Activated T-cell treated with anti-CD3 and anti-CD28 coated beads, Interleukin-2, amount 50 U/mL, for 4 hours (primary cell): Measurements from ENCODE around the gene RERE. TPM values are rescaled to one million over a fixed set of nuclear protein-coding genes. Genes with fewer than 3 reads are reported as not detected.
"Not testable (repeated sequence)": the region's sequence is repeated elsewhere in the genome, so short reads cannot be mapped to it uniquely, and the experiment has no call there.

Experiments
- ATAC-seq, 2 donors: fragments of 200-7000 bp; cut with Tn5 transposase; one replicate each; pipeline ENCODE4 v1.10.0; 2021
- DNase-seq: peaks from one replicate; pipeline ENCODE4 v3.0.0-alpha.2; 2020
- H3K27me3 Mint-ChIP-seq: one replicate; pipeline ENCODE4 v1.8.0; 2021; ENCODE audit warnings: low read depth, mixed read lengths
- H3K36me3 Mint-ChIP-seq: one replicate; pipeline ENCODE4 v1.8.0; 2022; ENCODE audit warnings: mixed read lengths; ENCODE audit not compliant: insufficient read depth
- H3K4me1 Mint-ChIP-seq: one replicate; pipeline ENCODE4 v1.8.0; 2021; ENCODE audit warnings: low read depth, mixed read lengths
- H3K4me3 Mint-ChIP-seq: one replicate; pipeline ENCODE4 v1.8.0; 2021; ENCODE audit warnings: mild to moderate bottlenecking, moderate library complexity, mixed read lengths
- H3K9me3 Mint-ChIP-seq: one replicate; pipeline ENCODE4 v1.8.0; 2021; ENCODE audit warnings: mixed read lengths
- total RNA-seq, 3 donors: library from RNA; stranded (reverse); gene quantifications; one replicate each; pipeline ENCODE4 v1.2.1, GENCODE V29; 2021

RERE gene
- total RNA-seq, 3 donors from 2014 or later = 40.5 to 53.4 (median 47.8) TPM

DNA sequence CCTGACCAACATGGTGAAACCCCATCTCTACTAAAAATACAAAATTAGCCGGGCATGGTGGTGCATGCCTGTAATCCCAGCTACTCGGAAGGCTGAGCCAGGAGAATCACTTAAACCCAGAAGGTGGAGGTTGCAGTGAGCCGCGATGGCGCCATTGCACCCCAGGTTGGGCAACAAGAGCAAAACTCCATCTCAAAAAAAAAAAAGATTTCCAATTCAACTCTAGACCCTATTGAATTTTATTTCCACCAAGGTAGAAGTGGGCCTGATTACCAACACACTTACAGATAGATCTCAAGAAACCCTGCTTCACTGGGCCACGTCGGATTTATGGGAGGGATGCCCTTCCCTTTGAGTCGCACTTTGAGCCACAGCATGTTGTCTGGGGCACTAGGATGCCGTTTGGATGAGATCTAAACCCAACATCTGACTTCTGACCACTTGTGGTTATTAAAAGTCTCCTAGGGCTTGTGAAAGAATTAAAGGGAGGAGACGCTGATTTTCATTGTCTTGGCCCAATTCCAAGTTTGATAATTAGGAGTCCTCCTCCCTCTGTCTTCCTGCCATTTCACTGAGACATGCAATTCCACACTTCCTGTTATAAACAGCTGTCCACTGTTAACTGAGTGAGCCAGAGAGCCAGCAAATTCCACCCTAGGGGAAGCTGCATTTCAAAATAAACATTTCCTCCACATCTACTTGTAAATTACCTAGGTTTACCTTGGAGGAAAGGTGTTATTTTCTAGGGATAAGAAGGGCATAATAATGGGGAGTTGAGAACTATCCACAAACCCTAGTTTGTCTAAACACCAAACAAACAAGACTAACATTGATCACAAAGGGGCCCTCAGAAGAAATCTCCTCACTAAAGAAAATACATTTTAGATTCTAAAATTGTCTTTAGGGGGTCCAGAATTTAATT is 5.2 kb upstream of the RERE start:
- ATAC-seq = no peak
- Mint-ChIP-seq H3K4me3 (no peak overlapping the region), H3K36me3 (no peaks in the 10 kb centered on the region), H3K4me1 (peaks cover 7% of the 10 kb centered on the region), H3K27me3 (peaks cover 8% of the 10 kb centered on the region), H3K9me3 (no peaks in the 10 kb centered on the region)
- DNase-seq = no peak

DNA sequence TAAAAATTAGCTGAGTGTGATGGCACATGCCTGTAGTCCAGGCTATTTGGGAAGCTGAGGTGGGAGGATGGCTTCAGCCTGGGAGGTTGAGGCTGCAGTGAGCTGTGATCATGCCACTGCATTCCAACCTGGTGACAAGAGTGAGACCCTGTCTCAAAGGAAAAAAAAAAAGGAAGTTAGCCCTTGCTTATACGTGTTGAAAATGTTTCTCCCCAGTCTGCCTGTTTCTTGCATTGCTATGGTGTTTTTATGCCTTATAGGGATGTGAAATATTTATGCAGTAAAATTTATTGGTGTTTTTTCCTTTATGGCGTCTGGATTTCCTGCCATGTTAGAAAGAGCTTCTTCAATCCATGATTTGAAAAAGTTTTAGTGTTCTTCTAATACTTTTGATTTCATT is 3.6 kb upstream of the RERE start:
- DNase-seq (no peak), ATAC-seq (no peak)
- no peak overlapping the region for H3K4me3 Mint-ChIP-seq
- peaks cover 8% of the 10 kb centered on the region for H3K27me3 Mint-ChIP-seq
- no peaks in the 10 kb centered on the region for H3K36me3 Mint-ChIP-seq
- H3K9me3 Mint-ChIP-seq = no peaks in the 10 kb centered on the region
- H3K4me1 Mint-ChIP-seq = peaks cover 14% of the 10 kb centered on the region

DNA sequence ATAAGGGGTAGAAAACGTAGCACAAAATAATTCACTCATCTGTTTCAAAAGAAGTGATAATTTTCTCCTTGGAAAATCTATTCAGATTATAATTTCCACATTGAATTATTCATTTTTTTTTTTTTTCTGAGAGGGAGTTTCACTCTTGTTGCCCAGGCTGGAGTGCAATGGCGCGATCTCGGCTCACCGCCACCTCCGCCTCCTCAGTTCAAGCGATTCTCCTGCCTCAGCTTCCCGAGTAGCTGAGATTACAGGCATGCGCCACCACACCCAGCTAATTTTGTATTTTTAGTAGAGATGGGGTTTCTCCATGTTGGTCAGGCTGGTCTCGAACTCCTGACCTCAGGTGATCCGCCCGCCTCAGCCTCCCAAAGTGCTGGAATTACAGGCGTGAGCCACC is 1.3 kb upstream of the RERE start:
- Mint-ChIP-seq H3K4me3 (peak overlapping the region; percentile 26), H3K4me1 (peaks cover 37% of the 10 kb centered on the region)
- not testable (repeated sequence) for H3K9me3 Mint-ChIP-seq, DNase-seq, H3K36me3 Mint-ChIP-seq, H3K27me3 Mint-ChIP-seq, ATAC-seq

DNA sequence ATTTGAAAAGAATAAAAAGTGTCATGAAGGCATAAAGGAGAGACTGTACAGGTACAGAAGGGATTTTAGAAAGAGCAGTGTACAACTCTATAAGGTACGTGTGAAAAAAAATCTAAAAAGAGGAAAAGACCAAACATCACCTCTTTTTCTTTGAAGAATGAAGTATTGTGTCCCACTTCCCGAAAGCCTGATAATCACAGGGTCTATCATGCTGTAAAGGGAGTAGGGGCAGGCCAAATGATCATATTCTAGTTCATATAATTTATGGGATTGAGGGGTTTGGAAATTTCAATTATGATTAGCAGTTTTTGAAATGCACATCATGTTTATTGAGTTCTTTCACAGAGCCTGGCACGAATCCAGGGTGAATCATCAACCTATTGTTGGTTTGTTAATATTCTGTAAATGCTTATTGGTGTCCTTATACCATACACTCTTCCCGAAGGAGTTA is 910 bp upstream of the RERE start:
- peaks cover 38% of the 10 kb centered on the region for H3K4me1 Mint-ChIP-seq
- H3K27me3 Mint-ChIP-seq = peaks cover 7% of the 10 kb centered on the region
- no peaks in the 10 kb centered on the region for H3K36me3 Mint-ChIP-seq
- ATAC-seq (no peak), DNase-seq (peak; percentile 22)
- H3K9me3 Mint-ChIP-seq = no peaks in the 10 kb centered on the region
- peak overlapping the region; percentile 81 for H3K4me3 Mint-ChIP-seq

DNA sequence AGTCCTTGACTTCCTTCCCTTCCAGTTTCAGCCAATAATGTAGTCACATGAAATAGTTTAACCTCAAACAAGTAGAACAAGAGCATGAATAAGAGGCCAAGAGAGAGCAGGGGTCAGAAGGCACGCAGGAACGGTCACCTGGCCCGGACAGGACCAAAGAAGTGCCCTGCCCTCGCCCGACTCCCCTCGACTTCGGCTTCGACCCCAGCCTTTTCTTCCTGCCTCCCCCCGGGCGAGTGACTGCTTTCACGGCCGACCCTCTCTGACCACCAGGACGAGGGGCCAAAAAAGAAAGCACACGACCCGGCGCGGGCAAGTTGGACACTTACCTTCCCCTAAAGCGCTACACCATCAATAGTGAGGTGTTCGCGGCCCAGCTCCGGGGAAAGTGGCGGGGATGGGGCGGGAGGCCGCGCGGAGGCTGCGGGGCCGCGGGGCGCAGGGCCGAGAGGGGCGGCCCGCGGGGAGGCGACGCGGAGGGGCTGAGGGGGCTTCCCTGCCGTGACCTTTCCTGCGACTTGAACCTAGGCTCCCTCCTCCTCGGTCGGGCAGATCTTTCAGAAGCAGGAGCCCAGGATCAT is 519 bp downstream of the RERE start:
- Mint-ChIP-seq H3K36me3 (no peaks in the 10 kb centered on the region), H3K9me3 (no peaks in the 10 kb centered on the region), H3K27me3 (peaks cover 6% of the 10 kb centered on the region), H3K4me1 (peaks cover 45% of the 10 kb centered on the region), H3K4me3 (peak overlapping the region; percentile 96)
- peak; percentile 9 for DNase-seq
- peak; percentile 20 to 34 for ATAC-seq

- Mint-ChIP-seq H3K36me3 (no peaks in the 10 kb centered on the region), H3K4me1 (peaks cover 45% of the 10 kb centered on the region), H3K4me3 (peak overlapping the region; percentile 96), H3K9me3 (no peaks in the 10 kb centered on the region), H3K27me3 (peaks cover 6% of the 10 kb centered on the region)
- ATAC-seq (no peak), DNase-seq (no peak)
Observed at GRCh38 chr1:8816264-8816663, 1.2 kb downstream of the RERE start.

- DNase-seq (no peak), ATAC-seq (no peak)
- peak overlapping the region; percentile 96 for H3K4me3 Mint-ChIP-seq
- no peaks in the 10 kb centered on the region for H3K36me3 Mint-ChIP-seq
- peaks cover 45% of the 10 kb centered on the region for H3K4me1 Mint-ChIP-seq
- H3K9me3 Mint-ChIP-seq = no peaks in the 10 kb centered on the region
- H3K27me3 Mint-ChIP-seq = peaks cover 3% of the 10 kb centered on the region
Observed at GRCh38 chr1:8815582-8816151, 1.8 kb downstream of the RERE start.

DNA sequence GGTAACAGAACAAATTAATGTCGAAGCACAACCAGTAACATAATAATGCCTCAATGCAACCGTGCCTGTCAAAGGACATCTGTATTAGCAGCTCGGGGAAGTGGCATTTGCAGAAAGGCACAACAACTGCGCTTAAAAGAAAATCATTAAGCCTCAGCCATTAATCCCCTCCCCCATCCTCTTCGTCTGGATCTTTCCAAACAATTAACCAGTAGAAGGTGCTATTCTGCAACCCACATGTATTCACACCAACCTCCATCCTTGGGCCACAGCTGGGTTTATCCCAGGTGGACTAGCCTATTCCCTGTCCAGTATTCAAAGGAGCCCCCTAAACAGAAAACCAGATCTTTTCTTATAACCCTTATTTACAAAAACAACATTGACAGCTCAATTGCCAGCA is 2.6 kb downstream of the RERE start:
- Mint-ChIP-seq H3K36me3 (no peaks in the 10 kb centered on the region), H3K9me3 (no peaks in the 10 kb centered on the region), H3K4me3 (no peak overlapping the region), H3K4me1 (peaks cover 45% of the 10 kb centered on the region), H3K27me3 (peaks cover 1% of the 10 kb centered on the region)
- DNase-seq (no peak), ATAC-seq (no peak)

DNA sequence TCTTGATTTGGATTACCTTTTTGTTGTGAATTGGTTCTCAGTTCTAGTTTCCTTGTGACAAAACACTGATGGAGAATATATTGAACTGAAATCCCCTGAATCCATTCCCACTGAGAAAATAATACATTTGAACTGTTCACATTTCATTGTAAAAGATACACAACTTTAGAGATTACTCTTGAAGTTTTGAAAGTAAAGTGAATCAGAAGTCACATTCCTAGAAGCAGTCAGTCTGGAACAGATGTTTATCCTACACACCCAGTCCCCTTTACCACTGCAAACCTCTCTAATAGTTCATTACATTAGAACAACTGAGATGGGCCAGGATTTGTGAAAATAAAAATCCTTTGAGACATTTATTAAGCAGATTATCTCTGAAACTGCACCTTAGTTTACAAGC is 3.4 kb downstream of the RERE start:
- no peak for DNase-seq
- Mint-ChIP-seq H3K27me3 (no peaks in the 10 kb centered on the region), H3K36me3 (no peaks in the 10 kb centered on the region), H3K4me3 (no peak overlapping the region), H3K4me1 (peaks cover 45% of the 10 kb centered on the region), H3K9me3 (no peaks in the 10 kb centered on the region)
- ATAC-seq = no peak

GRCh38 chr1:8813016-8813763 is 4.2 kb downstream of the RERE start:
- ATAC-seq (no peak), DNase-seq (no peak)
- H3K4me1 Mint-ChIP-seq = peaks cover 41% of the 10 kb centered on the region
- no peaks in the 10 kb centered on the region for H3K27me3 Mint-ChIP-seq
- peak overlapping the region; percentile 9 for H3K4me3 Mint-ChIP-seq
- H3K36me3 Mint-ChIP-seq = no peaks in the 10 kb centered on the region
- H3K9me3 Mint-ChIP-seq = no peaks in the 10 kb centered on the region

- Mint-ChIP-seq H3K4me3 (no peak overlapping the region), H3K27me3 (no peaks in the 10 kb centered on the region), H3K4me1 (peaks cover 38% of the 10 kb centered on the region), H3K9me3 (no peaks in the 10 kb centered on the region), H3K36me3 (no peaks in the 10 kb centered on the region)
- ATAC-seq (no peak), DNase-seq (no peak)
Observed at GRCh38 chr1:8812081-8812480, 5.4 kb downstream of the RERE start.

DNA sequence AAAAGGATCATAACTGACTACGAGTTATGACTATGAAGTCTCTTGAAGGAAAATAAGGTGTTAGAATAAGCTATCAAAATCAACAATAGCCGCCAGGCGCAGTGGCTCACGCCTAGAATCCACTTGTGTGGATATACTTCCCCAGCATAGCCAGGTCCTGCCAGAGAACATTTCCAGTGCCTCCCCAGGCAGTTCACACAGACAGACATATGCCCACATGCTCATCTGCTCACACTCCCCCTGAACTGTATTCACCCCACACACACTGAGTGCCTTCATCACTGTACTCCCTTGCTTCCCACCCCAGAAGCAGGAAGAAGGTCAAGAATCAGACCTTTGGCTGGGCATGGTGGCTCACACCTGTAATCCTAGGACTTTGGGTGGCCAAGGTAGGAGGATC is 6.5 kb downstream of the RERE start:
- H3K36me3 Mint-ChIP-seq = peaks cover 2% of the 10 kb centered on the region
- H3K27me3 Mint-ChIP-seq = no peaks in the 10 kb centered on the region
- DNase-seq (no peak), ATAC-seq (no peak)
- H3K4me1 Mint-ChIP-seq = peaks cover 29% of the 10 kb centered on the region
- no peak overlapping the region for H3K4me3 Mint-ChIP-seq
- H3K9me3 Mint-ChIP-seq = no peaks in the 10 kb centered on the region

DNA sequence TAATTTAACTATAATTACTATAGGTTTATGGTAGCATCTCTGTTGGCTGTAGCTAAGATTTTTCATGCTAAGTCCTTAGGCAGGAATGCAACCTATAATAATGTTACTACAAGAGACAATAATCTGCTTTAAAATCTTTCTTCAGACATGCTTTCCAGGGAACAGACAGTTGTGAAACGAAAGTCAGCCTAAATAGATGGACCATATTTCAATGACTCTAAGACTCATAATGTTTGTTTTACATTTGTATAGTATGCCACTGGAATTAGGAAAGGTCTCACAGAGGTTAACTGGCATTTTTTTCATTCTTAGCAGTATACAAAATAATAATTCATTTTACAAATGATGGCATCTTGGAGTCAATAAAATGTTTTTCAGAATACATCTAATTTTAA is 8.1 kb downstream of the RERE start:
- H3K4me3 Mint-ChIP-seq = no peak overlapping the region
- DNase-seq (no peak), ATAC-seq (no peak)
- peaks cover 15% of the 10 kb centered on the region for H3K4me1 Mint-ChIP-seq
- no peaks in the 10 kb centered on the region for H3K9me3 Mint-ChIP-seq
- peaks cover 2% of the 10 kb centered on the region for H3K36me3 Mint-ChIP-seq
- no peaks in the 10 kb centered on the region for H3K27me3 Mint-ChIP-seq

DNA sequence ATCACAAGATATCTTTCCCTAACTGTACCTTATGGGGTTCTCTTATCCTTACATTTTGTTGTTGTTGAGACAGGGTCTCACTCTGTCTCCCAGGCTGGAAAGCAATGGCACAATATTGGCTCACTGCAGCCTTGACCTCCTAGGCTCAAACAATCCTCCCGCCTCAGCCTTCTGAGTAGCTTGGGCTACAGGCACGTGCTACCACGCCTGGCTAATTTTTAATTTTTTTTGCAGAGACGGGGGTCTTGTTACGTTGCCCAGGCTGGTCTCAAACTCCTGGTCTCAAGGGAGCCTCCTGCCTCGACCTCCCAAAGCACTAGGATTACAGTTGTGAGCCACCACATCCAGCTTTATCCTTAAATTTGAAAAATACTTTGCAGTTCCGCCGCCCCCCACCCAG is 10.4 kb downstream of the RERE start:
- no peaks in the 10 kb centered on the region for H3K9me3 Mint-ChIP-seq
- ATAC-seq (no peak), DNase-seq (no peak)
- peaks cover 4% of the 10 kb centered on the region for H3K4me1 Mint-ChIP-seq
- no peak overlapping the region for H3K4me3 Mint-ChIP-seq
- peaks cover 2% of the 10 kb centered on the region for H3K36me3 Mint-ChIP-seq
- H3K27me3 Mint-ChIP-seq = no peaks in the 10 kb centered on the region
